NCI-H345 treated with DMSO at 0.1 percent for 48 hours (cell line): ENCODE measurements around the gene ALDH4A1.
A peak's percentile ranks its signal among the peaks of the same experiment; 100 is the strongest.

Experiments
- DNase-seq: peaks from one replicate; lab custom pipeline; 2025; ENCODE audit not compliant: unreplicated experiment; lab: John Stamatoyannopoulos, UW

ALDH4A1 gene, protein sequence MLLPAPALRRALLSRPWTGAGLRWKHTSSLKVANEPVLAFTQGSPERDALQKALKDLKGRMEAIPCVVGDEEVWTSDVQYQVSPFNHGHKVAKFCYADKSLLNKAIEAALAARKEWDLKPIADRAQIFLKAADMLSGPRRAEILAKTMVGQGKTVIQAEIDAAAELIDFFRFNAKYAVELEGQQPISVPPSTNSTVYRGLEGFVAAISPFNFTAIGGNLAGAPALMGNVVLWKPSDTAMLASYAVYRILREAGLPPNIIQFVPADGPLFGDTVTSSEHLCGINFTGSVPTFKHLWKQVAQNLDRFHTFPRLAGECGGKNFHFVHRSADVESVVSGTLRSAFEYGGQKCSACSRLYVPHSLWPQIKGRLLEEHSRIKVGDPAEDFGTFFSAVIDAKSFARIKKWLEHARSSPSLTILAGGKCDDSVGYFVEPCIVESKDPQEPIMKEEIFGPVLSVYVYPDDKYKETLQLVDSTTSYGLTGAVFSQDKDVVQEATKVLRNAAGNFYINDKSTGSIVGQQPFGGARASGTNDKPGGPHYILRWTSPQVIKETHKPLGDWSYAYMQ

DNA sequence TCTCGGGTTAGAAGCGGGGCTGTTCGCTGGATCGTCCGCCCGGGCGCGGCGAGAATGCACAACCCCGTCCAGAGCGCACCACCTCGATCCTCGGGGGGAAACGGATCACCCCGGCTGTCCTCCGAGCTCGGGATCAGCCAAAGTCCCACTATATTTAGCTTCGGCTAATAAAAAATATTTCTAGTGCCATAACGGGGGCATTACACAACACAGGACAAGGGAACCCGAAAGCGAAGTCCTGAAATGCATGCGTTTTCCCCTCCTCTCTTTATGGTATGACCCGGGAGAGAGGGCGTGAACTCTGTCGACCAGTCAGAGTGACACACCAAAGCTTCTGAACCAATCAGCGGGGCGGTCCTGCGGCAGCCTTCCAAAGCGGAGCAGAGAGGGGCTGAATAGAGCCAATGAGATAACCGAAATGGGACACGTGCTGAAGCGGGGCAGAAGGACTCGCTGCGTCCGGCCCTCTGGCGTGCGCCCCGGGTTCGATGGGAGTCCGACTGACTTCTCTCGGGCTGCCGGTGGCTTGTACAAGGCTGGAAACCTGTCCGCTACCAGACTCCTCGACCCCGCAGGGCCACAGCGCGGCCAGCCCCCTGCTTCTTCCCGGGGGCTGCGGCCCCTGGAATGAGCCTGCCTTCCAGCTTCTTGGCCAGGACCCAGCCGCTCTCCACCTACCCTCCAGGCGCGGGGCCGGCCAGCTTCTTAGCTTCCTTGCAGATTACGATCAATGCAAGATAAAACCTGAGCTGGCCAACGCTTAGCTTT, at the start of gene ALDH4A1:
TSS of gene ALDH4A1 (minus strand) at position 33 of the 768 bp plus-strand sequence. CDS start at position 1, 32 bp downstream.
- DNase-seq, result peak; percentile 97

GRCh38 chr1:18951818-18952391, 49.5 kb upstream of the ALDH4A1 start:
- no peak for DNase-seq

GRCh38 chr1:18951416-18951815, 49.1 kb upstream of the ALDH4A1 start:
- no peak for DNase-seq

DNA sequence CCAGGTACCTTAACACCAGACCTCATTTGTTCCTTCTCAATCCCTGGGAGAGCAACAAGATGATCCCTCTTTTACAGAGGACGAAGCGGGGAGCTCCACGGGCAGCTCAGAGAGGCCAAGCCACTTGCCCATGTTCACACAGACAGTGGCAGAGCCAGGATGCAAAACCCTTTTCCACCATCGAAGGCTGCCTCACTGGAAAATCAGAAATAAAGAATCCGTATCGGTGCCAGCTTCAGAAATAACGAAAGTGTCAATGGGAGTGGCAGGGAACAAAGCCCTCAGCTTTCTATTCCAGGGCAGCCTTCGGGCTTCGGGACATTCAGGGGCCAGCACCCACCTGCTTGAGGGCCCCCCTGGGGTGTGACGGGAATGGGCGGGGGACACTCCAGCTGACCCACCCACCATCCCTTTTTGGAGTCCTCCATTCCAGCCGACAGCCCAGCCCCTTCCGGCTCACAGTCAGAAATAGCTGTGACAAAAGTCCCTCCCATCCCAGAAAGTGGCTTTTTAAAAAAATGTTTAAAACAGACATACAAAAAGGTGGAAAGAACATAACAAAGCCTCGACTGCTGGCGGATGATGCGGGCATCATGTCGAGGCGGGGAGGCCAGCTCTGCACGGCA, 48.2 kb upstream of the ALDH4A1 start:
- DNase-seq, result no peak

GRCh38 chr1:18949686-18950400, 47.5 kb upstream of the ALDH4A1 start:
- no peak for DNase-seq

DNA sequence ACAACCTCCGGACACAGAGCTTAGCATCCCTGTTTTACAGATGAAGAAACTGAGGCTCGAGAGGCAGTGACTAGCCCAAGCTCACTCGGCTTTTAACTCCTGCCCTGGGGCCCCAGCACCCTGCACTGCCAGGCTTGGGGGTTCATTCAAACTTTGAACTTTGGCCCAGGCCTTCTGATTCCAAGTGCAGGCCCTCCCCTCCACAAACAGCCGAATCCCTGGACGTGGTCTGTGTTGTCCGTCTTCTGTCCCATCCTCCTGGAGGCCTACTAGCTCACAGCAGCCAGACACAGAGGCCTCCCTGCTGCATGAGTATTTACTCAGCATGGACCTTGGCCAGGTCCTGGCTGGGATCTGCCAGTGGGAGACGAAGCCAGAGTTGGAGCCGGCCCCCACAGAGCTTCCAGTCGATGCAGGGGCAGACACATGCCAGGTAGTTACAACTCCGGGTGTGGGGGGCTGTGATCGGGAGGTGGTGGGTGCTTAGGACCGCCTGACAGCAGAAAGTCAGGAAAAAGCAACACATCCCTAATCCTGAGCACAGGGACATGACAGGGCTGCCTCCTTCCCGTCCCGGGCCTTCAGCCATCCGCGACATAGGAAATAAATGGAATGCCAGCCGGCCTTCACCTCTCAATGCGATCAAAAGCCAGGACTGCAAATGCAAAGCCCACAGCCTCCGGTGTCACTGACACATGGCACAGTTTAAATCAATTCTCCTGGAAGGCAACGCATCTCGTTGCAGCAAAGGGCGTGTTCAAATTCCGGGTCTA, 46.7 kb upstream of the ALDH4A1 start:
- DNase-seq, result no peak

DNA sequence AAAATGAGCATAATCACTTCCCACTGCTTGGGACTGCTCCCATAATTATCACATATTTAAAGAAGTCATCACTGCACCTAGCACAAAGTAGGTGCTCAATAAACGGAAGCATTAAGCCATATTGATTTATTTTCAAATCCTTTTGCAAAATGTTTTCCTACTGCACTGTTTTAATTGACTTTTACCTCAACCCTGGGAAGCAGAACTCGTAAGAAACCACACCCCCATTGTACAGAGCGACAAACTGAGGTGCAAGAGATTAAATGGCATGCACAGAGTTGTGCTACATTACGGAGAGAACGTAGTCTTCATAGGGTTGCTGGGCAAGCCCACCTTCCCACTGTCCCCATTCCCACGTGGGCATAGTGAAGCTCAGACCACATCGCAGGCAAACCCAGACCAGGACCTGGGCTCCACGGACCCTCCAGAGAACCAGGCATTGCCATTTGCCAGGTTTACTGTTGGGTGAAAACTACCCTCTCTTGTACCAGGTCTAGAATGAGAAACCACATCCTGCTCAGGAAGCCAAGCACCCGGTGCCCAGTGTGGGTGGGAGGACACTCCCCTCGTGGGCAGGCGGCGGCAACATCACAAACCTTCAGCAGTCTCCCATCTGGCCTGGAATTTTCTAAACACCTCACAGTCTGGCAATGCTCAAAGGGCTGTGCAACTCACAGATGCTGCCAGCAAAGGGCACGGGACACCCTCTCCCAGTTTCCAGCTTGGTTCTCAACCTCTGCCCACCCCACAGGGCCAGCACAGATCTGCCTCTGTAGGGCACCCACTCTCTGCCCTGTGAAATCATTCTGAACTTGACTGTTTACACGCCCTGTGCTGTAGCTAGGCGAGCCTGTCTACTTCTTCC, 45.9 kb upstream of the ALDH4A1 start:
- no peak for DNase-seq

DNA sequence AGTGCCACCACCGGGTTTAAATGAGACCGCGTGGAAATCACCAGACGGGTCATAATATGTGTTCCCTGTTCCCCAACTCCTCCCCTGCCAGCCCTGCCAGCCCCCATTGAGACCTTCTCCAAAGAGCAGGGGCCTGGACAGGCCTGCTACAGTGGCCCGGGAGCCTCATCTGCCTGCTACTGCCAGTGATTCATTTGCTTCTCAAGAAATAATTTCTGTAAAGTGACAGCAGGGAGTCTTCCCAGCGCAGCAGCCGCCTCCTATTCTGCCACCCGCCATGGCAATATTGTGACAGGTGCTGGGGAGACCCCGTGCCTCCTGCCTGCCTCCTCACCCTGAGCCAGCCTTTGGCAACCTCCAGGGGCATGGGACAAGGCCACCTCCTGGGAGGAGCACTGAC, 45.2 kb upstream of the ALDH4A1 start:
- DNase-seq, result no peak

DNA sequence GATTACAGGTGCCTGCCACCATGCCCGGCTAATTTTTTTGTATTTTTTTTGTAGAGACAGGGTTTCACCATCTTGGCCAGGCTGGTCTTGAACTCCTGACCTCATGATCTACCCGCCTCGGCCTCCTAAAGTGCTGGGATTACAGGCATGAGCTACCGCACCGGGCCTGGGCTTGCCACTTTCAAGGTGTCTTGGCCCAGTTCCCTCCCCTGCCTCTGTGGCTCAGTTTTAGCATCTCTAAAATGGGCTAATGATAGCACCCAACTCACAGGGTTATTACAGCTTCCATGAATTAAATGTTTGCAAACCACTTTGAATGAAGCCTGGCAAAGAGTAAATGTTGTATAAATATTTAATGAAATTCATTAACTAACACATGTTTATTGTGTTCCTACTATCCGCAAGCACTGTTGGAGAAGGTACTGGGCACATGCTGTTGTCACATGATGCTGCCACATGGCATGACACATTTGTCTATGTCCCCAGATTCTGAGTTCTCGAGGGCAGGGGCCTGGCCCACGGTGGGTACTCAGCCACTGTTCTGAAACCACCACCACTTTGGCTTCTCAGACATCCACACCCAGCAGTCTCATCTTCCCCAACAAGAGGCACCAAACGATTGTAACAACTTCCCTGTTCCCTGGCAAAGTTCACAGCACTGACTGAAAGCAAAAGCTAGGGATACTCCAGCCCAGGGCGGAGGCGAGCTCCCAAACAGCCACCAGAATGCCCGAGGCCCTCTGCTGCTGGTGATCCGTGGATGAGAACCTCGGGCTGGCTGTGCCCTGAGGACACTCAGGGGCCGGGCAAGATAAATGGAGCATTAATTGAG, 44.4 kb upstream of the ALDH4A1 start:
- no peak for DNase-seq

DNA sequence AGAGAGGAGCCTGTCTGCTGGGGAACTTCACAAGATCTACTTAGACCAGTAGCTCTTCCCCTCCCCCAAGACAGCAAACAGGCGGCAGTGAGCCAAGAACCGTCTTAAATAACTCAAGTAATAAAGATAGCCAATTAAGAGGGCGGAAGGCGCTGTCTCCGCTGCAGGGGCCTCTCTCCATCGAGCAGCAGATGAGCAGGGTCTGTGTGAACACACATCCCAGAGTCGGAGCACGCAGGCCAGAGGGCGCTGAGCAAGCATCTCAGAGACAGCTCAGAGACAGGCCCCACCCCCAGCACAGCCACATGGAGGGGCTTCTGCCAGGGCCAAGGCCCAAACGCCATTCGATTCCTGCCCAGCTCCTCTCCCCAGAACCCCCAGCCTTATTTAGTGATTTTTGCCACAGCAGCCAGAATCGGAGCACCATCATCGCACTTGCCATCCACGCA, 43.1 kb upstream of the ALDH4A1 start:
- no peak for DNase-seq

DNA sequence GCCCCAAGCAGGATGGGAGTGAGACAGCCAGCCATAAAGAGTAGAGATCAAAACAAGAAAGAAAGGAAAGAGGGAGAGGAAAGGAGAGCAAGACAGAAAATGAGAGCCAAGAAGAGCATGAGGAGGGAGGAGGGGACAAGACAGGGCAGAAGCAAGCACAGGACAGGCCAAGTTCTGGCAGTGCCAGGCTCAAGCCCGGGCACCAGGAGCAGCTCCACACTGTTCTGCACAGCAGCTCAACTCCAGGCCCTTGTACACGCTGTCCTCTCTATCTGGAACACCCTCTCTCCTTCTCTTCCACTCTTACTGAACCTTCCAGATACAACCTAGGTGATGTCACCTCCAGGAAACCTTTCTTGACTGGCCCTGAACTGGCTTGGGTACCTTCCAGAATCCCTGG, 42.5 kb upstream of the ALDH4A1 start:
- no peak for DNase-seq

- DNase-seq, result no peak
These were observed 41.7 kb upstream of the ALDH4A1 start for GRCh38 chr1:18943914-18944572.

DNA sequence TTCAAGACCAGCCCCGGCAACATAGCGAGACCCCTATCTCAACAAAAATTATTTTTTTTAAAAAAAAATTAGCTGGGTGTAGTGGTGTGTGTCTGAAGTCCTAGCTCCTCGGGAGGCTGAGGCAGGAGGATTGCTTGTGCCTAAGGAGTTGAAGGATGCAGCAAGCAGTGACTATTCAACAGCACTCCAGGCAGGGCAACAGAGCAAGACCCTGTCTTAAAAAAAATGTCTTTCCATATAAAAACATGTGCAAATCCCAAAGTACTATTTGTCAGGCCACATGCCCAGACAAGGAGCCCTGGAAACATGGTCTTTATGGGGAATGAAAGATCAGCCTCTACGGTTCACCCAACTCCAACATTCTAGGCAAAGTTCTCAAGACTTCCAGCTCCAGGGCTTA, 40.8 kb upstream of the ALDH4A1 start:
- no peak for DNase-seq

- no peak for DNase-seq
These were observed 40.0 kb upstream of the ALDH4A1 start for GRCh38 chr1:18942340-18942739.

DNA sequence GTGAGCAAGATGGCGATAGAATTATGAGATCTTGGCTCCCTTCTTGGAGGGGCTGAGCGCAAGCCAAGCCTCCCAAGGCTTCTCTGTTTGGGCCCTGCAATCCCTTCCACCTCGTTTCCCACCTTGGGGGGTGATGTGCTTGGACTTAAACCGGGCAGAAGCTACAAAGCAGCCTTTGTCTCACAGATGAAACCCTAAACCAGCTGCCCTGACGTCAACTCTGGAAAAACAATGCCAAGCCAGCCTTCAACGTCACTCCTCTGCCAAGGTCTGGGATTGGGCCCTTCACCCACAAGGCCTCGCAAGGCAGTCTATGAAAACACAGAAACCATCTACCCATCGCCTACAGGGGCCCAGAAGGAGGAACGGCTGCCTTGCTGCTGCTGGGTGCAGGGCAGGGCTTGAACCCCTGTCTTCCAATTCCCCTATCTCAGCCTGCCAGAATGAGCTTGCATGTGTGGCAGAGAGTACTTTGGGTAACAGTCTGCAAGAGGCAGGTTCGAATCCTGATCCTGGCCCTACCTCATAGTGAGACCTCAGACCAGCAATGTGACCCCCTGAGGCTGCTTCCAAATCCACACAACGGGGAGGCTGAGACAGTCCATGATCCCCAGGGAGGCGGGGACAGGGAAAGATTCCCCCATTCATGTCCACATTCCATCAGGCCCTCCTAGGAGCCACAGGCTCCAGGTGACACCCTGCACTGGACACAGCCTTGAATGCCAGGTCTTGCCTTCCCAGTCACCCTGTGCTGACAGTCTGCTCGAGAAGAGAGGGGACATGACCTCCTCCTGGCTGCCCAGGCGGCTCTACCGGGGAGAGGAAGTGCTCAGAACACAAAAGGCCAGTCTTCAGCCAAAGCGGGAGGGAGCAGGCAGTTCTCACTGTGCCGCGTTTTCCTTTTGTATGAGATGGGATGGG, 39.1 kb upstream of the ALDH4A1 start:
- DNase-seq, result no peak

- no peak for DNase-seq
These were observed 38.1 kb upstream of the ALDH4A1 start for GRCh38 chr1:18940303-18941020.
